Right cardiac atrium (tissue), 5 donors: ENCODE results near the gene DIS3L2. TPM values are rescaled to one million over a fixed set of nuclear protein-coding genes. Genes with fewer than 3 reads are reported as not detected.

Source experiments
- ATAC-seq, 2 donors: fragments of 200-7000 bp; cut with Tn5 transposase; one replicate each; pipeline versions ENCODE4 v1.8.0 to v1.9.1; 2020; ENCODE audit warnings: moderate library complexity in 2 of 2, mild to moderate bottlenecking in 1 of 2
- DNase-seq, 3 donors: peaks; one replicate each; pipeline ENCODE4 v3.0.0-alpha.2; 2020
- H3K27ac ChIP-seq: one replicate; pipeline ENCODE4 v1.5.1; 2013; ENCODE audit warnings: mild to moderate bottlenecking, low read length, control low read depth, moderate library complexity
- H3K27me3 ChIP-seq: one replicate; pipeline ENCODE4 v1.6.1; 2013; ENCODE audit not compliant: control insufficient read depth, insufficient read depth
- H3K4me1 ChIP-seq: one replicate; pipeline ENCODE4 v1.6.1; 2013; ENCODE audit warnings: low read length; ENCODE audit not compliant: control insufficient read depth, insufficient read depth
- H3K4me3 ChIP-seq: one replicate; pipeline ENCODE4 v1.5.1; 2013; ENCODE audit warnings: low read length, control low read depth
- H3K9me3 ChIP-seq: one replicate; pipeline ENCODE4 v1.6.1; 2013; ENCODE audit warnings: low read length; ENCODE audit not compliant: control insufficient read depth
- WGBS: extraction: QIAGEN DNeasy Blood & Tissue Kit; methylation state at CpG from one replicate; pipeline ENCODE4 v1.1.7; 2013; 5-methylcytosine and 5-hydroxymethylcytosine counted together
- intact Hi-C, 4 donors: fragments of 100-400 bp; cut with DNase I; formaldehyde crosslinking; loops; one replicate each; pipeline versions ENCODE4 v1.11.0 to v1.14.0; 2022 to 2023
- polyA plus RNA-seq: library from polyadenylated mRNA; stranded (reverse); fragments of 200-250 nt; gene quantifications from one replicate; pipeline ENCODE4 v1.2.3, GENCODE V29; 2013
- total RNA-seq, 4 donors: library from RNA; stranded (reverse); fragmentation: NEBNext Ultra II Directional; extraction: Animal tissue kit (Norgen Biotek cat#: 25700); gene quantifications; one replicate each; pipeline ENCODE4 v1.2.1, GENCODE V29; 2021
- donor health status: healthy with polysubstance abuse.
- donor health status: DM: no; HTN: yes; CAD: no.
- donor health status: DM: no; HTN: no; CAD: no.
- donor health status: DM: no; HTN: yes; CAD: no; lungs with severe emphysema.
- donor health status: DM: yes; HTN: yes; CAD: no.

Gene DIS3L2
- total and polyA plus RNA-seq, 5 donors, result 11.0 to 25.4 (median 20.5) TPM

DNA sequence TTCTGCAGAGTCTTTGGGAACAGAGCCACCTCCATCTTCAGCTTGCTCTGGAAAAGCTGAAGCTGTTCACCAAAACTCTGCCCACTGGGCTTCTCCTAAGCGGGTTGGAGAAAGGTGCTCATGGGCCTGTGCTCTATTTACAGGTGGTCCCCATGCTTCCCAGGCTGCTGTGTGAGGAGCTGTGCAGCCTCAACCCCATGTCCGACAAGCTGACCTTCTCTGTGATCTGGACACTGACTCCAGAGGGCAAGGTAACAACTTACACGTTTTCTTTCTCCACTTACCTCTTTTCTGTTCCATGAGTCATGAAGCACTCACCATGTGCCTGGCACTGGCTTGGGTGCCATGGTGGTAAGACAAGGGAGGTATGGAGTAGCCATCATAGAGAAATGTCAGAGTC lies 287.6 kb downstream of the DIS3L2 start:
- H3K9me3 ChIP-seq, result no peaks in the 10 kb centered on the region
- H3K27me3 ChIP-seq, result no peaks in the 10 kb centered on the region
- no peak overlapping the region for H3K27ac ChIP-seq
- H3K4me3 ChIP-seq, result no peak overlapping the region
- no peaks in the 10 kb centered on the region for H3K4me1 ChIP-seq
- 97% methylated on average over 3 of the region's 3 CpGs for WGBS
- DNase-seq (no peak), ATAC-seq (no peak)
- intact Hi-C loops, result no loop called here

DNA sequence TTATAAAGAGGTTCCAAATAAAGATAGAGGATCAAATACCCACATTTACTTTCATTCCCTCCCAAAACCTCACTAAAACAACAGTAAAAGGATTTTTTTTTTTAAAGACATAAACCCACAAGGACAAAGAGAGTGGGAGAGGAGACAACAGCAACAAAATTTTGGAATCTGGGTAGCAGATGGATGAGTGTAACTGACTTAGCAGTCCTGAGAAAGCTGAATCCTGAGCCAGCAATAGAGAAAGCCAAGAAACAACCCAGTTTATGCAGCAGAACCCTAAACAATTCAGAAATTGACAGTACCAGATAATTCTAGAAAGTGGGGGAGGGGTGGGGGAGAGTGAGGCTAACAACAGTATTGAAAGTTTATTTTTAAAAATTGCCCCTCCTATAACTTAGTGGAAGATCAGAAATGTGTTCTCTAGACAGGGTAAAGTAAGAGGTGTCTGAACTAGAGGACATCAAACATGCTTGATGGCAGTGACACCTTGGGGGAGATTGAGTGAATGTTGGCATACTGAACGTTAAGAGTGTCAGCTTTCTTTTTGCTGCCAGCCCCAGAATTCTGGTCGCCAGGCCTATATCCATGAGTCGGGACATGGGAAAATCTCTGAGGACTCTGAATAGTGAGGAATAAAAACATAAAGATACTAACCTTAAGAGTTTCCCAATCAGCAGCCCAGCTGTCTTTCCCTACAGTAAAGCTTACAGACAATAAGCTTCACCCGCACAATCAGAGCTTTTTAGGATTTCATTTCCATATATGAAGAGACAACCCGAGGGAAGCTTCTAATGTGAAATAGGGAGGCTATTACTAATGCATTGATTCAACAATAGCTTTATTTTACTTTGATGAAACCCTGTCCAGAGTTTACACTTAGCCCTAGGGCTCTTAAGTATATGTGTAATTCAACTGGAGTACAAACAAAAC lies 289.0 kb downstream of the DIS3L2 start:
- H3K4me3 ChIP-seq, result no peak overlapping the region
- WGBS, result 57% methylated on average over 5 of the region's 5 CpGs
- no peak for ATAC-seq
- intact Hi-C loops, result no loop called here
- H3K4me1 ChIP-seq, result no peaks in the 10 kb centered on the region
- H3K27me3 ChIP-seq, result no peaks in the 10 kb centered on the region
- no peaks in the 10 kb centered on the region for H3K9me3 ChIP-seq
- no peak for DNase-seq
- H3K27ac ChIP-seq, result no peak overlapping the region

DNA sequence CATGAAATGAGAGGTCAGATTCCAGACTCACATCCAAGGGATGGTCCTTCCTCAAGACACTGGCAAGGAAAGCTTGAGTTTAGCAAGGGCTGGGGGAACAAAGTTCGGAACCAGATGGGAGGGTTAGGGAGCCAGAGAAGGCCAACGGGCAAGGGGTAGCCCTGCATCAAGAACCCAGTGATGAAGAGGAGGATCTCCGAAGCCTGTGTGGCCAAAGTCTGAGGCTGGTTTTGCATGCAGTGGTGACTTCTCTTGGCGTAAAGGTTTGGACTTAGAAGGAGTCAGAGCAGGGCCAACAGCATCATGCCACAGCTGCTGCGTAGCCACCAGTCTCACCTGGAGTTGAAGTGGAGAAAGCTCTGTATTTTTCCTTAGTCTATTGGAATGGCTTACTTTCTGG lies 293.5 kb downstream of the DIS3L2 start:
- Histone ChIP-seq H3K4me1 (peaks cover 9% of the 10 kb centered on the region), H3K27ac (no peak overlapping the region), H3K4me3 (no peak overlapping the region), H3K9me3 (no peaks in the 10 kb centered on the region), H3K27me3 (no peaks in the 10 kb centered on the region)
- no peak for DNase-seq
- intact Hi-C loops, result no loop called here
- no peak for ATAC-seq
- WGBS, result 98% methylated on average over 5 of the region's 5 CpGs

DNA sequence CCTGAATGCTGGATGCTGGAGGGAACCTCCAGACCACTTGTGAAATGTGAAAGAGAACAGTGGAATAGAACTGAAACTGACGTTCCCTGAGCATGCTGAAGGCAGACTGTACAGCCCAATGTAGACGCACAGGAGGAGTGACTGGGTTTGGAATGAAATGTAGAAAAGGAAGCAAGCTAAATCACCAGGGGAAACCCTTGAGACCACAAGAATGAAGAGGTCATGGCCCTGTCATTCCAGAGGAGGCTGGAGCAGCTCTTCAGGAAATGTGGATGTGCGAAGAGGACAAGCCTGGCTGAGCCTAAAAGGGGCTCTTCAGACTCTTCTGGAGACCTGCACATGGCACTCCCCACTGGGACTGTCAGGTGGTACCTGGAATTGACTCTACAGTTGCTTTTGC lies 298.6 kb downstream of the DIS3L2 start:
- ATAC-seq, result peak; percentile 64 to 79
- intact Hi-C loops, result no loop called here
- no peak overlapping the region for H3K4me3 ChIP-seq
- peaks cover 12% of the 10 kb centered on the region for H3K4me1 ChIP-seq
- WGBS, result 43% methylated on average over 3 of the region's 3 CpGs
- H3K27ac ChIP-seq, result no peak overlapping the region
- DNase-seq, result no peak
- H3K9me3 ChIP-seq, result no peaks in the 10 kb centered on the region
- no peaks in the 10 kb centered on the region for H3K27me3 ChIP-seq

DNA sequence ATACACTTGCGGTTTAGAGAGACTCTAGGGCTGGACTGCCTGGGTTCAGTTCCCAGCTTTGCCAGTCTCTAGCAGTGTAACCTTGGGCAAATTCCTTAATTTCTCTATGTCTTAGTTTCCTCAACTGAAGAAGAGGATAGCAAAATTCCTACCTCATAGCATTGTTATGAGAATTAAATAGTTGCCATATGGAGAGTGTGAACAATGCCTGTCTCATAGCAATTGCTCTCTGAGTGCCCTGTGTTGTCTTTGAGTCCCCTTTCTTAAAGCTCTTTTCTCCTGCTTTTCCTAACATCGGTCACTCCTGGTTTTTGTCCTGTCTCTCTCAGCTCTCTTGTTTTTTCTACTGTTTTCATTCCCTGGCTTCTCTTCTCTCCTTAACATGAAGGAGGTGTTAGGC lies 300.3 kb downstream of the DIS3L2 start:
- Histone ChIP-seq H3K27me3 (no peaks in the 10 kb centered on the region), H3K4me3 (no peak overlapping the region), H3K27ac (no peak overlapping the region), H3K4me1 (peaks cover 12% of the 10 kb centered on the region), H3K9me3 (no peaks in the 10 kb centered on the region)
- 99% methylated on average over 2 of the region's 2 CpGs for WGBS
- no peak for ATAC-seq
- DNase-seq, result no peak
- intact Hi-C loops, result no loop called here

DNA sequence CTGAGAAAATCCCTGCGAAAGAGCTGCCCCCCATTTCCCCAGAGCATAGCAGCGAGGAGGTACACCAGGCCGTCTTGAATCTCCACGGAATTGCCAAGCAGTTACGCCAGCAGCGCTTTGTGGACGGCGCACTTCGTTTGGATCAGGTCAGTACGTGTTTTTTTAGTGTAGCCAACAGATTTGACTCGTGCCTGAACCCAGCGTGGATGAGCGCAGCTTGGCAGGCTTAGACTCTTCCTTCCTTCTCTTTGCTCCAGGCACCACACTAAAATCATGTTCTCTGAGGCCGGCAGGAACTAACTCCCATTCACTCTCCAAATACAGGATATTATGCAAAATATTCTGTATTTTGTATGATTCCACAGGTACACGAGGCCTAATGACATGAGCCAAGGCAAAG lies 301.8 kb downstream of the DIS3L2 start:
- no peak overlapping the region for H3K27ac ChIP-seq
- H3K27me3 ChIP-seq, result no peaks in the 10 kb centered on the region
- H3K4me1 ChIP-seq, result peaks cover 12% of the 10 kb centered on the region
- H3K9me3 ChIP-seq, result no peaks in the 10 kb centered on the region
- no peak overlapping the region for H3K4me3 ChIP-seq
- intact Hi-C loops, result no loop called here
- 87% methylated on average over 15 of the region's 15 CpGs for WGBS
- DNase-seq (no peak), ATAC-seq (no peak)

DNA sequence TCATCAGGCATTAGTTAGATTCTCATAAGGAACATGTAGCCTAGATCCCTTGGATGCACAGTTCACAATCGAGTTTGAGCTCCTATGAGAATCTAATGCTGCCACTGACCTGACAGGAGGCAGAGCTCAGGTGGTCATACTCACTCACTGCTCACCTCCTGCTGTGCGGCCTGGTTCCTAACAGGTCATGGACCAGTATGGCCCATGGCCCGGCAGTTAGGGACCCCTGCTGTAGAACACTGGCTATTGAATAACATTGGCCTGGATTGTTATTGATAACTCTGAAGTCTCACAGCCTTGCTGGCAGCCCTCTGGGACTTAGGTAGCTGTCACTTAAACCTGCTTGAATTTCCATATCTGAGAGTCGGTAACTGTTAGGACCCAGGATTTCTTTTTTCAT lies 302.6 kb downstream of the DIS3L2 start:
- no peaks in the 10 kb centered on the region for H3K9me3 ChIP-seq
- H3K4me1 ChIP-seq, result peaks cover 8% of the 10 kb centered on the region
- intact Hi-C loops, result no loop called here
- ATAC-seq, result no peak
- no peaks in the 10 kb centered on the region for H3K27me3 ChIP-seq
- no peak overlapping the region for H3K4me3 ChIP-seq
- 95% methylated on average over 4 of the region's 4 CpGs for WGBS
- DNase-seq, result no peak
- H3K27ac ChIP-seq, result no peak overlapping the region

DNA sequence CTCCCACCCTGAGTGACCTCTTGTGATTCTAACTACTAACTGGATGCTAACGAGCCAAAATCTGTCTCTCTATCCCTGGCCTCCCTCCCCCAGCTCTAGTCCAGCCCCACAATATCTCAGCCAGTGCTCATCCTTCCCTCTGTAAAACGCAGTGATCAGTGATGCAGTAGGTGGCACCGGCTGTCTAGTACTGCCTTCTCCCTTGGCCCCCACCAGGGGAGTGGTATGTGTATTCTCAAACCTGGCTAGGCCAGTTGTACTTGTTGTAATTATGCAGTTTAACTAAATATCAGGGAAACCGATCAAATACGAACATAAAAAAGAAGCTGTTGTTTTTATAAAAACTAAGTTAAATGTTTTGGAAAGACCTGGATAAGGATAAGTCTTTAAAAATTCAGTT lies 303.8 kb downstream of the DIS3L2 start:
- Histone ChIP-seq H3K27me3 (no peaks in the 10 kb centered on the region), H3K4me1 (peaks cover under 1% of the 10 kb centered on the region), H3K27ac (no peak overlapping the region), H3K4me3 (no peak overlapping the region), H3K9me3 (no peaks in the 10 kb centered on the region)
- DNase-seq (no peak), ATAC-seq (no peak)
- 86% methylated on average over 5 of the region's 5 CpGs for WGBS
- intact Hi-C loops, result no loop called here

DNA sequence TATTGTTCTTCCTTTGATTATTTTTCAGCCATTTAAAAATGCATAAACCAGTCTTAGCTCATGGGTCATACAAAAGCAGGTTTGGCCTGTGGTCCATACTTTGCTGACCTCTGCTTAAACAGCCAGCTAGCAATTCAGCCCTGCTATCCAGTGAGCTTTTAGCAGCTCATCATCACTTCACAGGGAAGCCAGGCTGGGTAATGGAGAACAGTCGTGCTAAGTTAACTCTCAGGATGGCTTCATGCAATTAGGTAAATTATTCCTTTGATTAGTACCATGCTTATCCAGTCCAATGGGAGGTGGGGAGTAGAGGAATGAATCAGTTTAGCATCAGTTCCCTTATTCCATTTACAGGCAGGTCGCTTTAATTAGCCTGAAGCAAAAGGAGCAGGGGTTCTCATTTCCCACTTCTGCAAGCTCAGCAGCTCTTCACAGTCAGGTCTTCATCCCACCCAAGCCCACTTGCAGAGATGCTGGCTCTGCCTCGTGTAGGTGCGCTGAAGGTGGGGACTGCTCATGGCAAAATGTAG lies 307.2 kb downstream of the DIS3L2 start:
- Histone ChIP-seq H3K4me1 (no peaks in the 10 kb centered on the region), H3K9me3 (no peaks in the 10 kb centered on the region), H3K27ac (no peak overlapping the region), H3K4me3 (no peak overlapping the region), H3K27me3 (no peaks in the 10 kb centered on the region)
- 83% methylated on average over 4 of the region's 4 CpGs for WGBS
- no peak for ATAC-seq
- intact Hi-C loops, result no loop called here
- DNase-seq, result no peak

DNA sequence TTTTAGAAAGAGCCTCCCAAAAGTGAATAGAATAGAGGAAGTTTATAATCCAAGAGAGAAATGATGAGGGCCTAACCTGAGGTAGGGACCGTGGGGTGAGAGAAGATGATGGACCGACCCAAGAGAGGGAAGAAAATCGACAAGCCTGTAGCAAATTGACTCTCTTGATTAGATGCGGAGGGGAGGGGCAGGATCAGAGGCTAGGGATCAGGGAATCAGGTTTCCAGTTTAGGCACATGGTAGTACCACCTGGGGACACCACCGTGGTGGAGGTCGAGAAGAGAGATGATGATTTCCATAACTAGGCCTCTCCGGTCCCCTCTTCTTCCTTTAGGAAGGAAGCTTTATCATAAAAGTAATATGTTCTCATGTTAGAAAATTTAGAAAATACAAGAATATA lies 308.4 kb downstream of the DIS3L2 start:
- DNase-seq (no peak), ATAC-seq (no peak)
- no peak overlapping the region for H3K27ac ChIP-seq
- H3K4me1 ChIP-seq, result no peaks in the 10 kb centered on the region
- H3K4me3 ChIP-seq, result no peak overlapping the region
- no peaks in the 10 kb centered on the region for H3K9me3 ChIP-seq
- intact Hi-C loops, result no loop called here
- no peaks in the 10 kb centered on the region for H3K27me3 ChIP-seq
- 91% methylated on average over 7 of the region's 7 CpGs for WGBS

DNA sequence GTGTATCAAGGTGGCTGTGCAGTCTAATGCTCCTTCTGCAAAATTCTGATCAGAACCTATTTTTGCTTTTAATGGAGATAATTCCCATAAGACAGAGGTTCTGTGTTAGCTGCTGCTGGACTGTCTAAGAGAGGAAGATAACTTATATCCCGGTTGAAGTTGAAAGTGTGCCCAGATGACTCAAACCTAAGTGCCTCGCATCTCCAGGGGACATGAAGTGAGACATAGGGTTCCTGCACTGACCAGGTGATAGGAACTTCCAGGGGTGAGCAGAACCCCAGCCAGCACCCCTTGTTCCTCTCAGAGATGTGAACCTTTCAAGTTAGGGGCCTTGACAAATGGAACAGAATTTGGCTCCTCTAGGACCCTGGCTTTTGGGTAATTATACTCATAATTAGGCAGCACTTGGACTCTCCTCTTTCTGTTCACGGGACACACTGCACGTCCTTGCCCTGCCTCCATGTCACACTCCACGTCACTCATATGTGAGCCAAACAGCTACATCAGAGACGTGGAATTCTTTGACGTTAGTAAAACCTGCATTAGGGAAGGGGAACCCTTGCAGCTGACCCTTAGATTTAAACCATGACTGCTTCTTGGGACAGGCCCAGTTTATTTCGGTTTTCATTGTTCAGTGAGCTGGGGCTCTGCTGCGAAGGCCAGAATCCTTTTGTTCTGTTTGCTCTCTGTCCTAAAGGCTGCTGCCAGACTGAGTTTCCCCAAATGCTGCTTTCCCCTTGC lies 312.6 kb downstream of the DIS3L2 start:
- Histone ChIP-seq H3K4me1 (peaks cover 3% of the 10 kb centered on the region), H3K9me3 (no peaks in the 10 kb centered on the region), H3K27me3 (no peaks in the 10 kb centered on the region), H3K4me3 (no peak overlapping the region), H3K27ac (no peak overlapping the region)
- ATAC-seq (peak; percentile 62 to 64), DNase-seq (no peak)
- intact Hi-C loops, result no loop called here
- 76% methylated on average over 9 of the region's 9 CpGs for WGBS
